ENCODE measurements around the gene CSF2RB.

CSF2RB gene

GRCh38 chr22:36921309-36922104, 8.1 kb downstream of the CSF2RB start:
- DNase-seq (ENCODE audit: low read depth in 2 of 2), result no peak

- DNase-seq (ENCODE audit: low read depth in 2 of 2), result no peak
These were observed 8.7 kb downstream of the CSF2RB start for GRCh38 chr22:36922105-36922608.

GRCh38 chr22:36922711-36923110, 9.3 kb downstream of the CSF2RB start:
- no peak for DNase-seq (ENCODE audit: low read depth in 2 of 2)

GRCh38 chr22:36923131-36923788, 9.8 kb downstream of the CSF2RB start:
- DNase-seq (ENCODE audit: low read depth in 2 of 2), result no peak

GRCh38 chr22:36924151-36924698, 10.8 kb downstream of the CSF2RB start:
- no peak for DNase-seq (ENCODE audit: low read depth in 2 of 2)

- DNase-seq (ENCODE audit: low read depth in 2 of 2), result no peak
These were observed 12.2 kb downstream of the CSF2RB start for GRCh38 chr22:36925388-36926290.

GRCh38 chr22:36926309-36926708, 12.9 kb downstream of the CSF2RB start:
- DNase-seq (ENCODE audit: low read depth in 2 of 2), result no peak

- DNase-seq (ENCODE audit: low read depth in 2 of 2), result no peak
These were observed 13.4 kb downstream of the CSF2RB start for GRCh38 chr22:36926721-36927435.

- DNase-seq (ENCODE audit: low read depth in 2 of 2), result no peak
These were observed 14.2 kb downstream of the CSF2RB start for GRCh38 chr22:36927671-36928070.

- DNase-seq (ENCODE audit: low read depth in 2 of 2), result no peak
These were observed 14.8 kb downstream of the CSF2RB start for GRCh38 chr22:36928196-36928595.

- no peak for DNase-seq (ENCODE audit: low read depth in 2 of 2)
These were observed 15.5 kb downstream of the CSF2RB start for GRCh38 chr22:36928786-36929535.

- DNase-seq (ENCODE audit: low read depth in 2 of 2), result no peak
These were observed 16.2 kb downstream of the CSF2RB start for GRCh38 chr22:36929621-36930020.

- no peak for DNase-seq (ENCODE audit: low read depth in 2 of 2)
These were observed 16.9 kb downstream of the CSF2RB start for GRCh38 chr22:36930041-36930935.

GRCh38 chr22:36931446-36931845, 18.0 kb downstream of the CSF2RB start:
- DNase-seq (ENCODE audit: low read depth in 2 of 2), result no peak

GRCh38 chr22:36933629-36934417, 20.4 kb downstream of the CSF2RB start:
- no peak for DNase-seq (ENCODE audit: low read depth in 2 of 2)

- DNase-seq (ENCODE audit: low read depth in 2 of 2), result no peak
These were observed 21.2 kb downstream of the CSF2RB start for GRCh38 chr22:36934418-36935312.

- no peak for DNase-seq (ENCODE audit: low read depth in 2 of 2)
These were observed 21.8 kb downstream of the CSF2RB start for GRCh38 chr22:36935313-36935610.

- no peak for DNase-seq (ENCODE audit: low read depth in 2 of 2)
These were observed 22.3 kb downstream of the CSF2RB start for GRCh38 chr22:36935694-36936093.

Measured in fibroblast of skin of left quadriceps (primary cell).